Bone marrow (tissue), 2 donors: ENCODE results near the gene HNRNPD.
"Not testable (repeated sequence)": the region's sequence is repeated elsewhere in the genome, so short reads cannot be mapped to it uniquely, and the experiment has no call there.

Experiments used
- DNase-seq, 2 donors: peaks; one replicate each; lab custom pipeline; 2025; lab: John Stamatoyannopoulos, UW

The HNRNPD gene

DNA sequence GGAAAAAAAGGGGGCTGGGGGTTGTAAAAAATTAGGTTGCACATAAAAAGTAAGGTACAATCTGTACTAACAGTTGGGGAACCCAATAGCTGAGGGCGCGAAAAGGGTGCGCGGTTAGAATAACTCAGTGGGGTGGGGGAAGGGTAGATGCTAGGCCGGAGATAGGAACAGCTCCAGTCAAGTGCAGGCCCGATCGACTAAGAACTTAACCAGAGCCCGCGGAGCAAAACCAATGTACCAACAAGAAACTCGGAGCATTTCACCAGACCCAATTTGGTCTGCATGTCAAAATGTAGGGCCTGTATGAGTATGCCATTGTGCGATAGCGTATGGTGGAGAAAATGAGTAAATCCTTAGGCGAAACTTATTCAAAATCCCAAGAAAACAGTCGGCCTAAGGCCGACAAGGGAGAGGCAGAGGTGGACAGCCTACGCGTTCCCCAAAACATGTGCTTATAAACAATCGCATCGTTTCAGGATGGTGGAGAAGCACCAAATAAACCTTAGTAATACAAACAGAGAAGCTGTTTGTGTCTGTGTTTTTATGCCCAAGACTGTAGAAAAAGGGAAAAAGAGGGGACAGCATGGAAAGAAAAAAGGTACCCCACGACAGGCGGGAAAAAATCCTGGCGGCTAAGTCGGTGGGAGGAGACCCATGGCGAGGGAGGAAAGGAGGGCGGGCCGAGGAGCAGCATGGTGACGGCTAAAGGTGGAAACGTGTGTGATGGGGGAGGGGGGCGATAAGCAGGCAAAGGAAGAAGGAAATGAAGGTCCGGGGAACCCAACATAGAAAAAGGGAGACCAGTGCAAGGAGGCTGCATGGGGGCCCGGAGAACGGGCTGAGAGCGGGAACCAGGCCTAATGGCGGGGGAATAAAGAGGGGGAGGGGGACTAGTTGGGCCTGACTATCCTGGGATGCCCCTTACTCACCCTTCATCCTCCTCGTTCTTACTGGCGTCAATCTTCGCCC lies 990 bp downstream of the HNRNPD start:
- DNase-seq, result no peak

DNA sequence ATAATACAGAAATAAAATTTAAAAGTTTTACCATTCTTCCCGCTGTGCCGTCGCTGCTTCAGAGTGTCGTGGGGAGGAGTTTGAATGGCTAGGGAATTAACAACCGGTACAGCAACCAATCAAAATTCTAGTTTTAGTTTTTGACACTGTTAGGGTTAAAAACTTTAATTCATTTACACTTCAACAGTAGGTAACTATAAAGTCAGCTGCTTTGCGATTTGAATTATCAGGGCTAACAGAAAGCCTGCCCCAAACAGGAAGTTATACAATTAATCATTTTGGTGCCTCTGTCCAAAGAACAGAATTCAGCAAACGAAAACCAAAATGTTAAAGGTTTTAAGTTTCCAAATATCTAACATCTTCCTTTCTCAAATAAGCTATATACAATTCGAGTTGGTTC lies 2.3 kb downstream of the HNRNPD start:
- no peak for DNase-seq

DNA sequence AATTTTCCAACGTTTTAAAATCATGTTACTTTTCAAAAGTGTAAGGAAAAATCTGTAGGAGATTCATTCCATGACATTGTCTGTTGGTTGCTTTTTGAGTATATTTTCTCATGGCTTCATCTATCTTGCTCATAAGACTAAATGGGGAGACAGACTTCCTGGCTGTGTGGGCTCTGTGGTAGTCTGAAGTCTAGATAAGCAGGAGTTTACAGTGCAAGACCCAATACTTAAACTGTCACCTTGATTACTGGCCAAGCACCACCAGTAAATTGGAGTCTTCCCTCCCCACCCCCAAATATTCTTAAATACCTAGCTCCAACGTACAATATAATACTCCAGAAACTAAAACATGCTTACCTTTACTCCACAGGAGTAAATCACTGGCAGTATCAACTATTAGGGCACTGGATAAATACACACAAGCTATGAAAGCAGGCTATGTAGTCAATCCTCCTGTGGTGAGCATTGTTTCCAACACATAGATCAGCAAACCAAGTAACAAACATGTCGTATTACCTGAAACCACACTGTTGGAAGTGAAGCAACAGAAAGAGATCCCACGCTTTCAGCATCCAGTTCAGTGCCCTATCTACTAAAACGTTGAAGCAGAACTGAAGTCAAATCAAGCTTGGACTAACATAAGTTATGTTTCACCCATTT lies 6.2 kb downstream of the HNRNPD start:
- DNase-seq, result no peak

DNA sequence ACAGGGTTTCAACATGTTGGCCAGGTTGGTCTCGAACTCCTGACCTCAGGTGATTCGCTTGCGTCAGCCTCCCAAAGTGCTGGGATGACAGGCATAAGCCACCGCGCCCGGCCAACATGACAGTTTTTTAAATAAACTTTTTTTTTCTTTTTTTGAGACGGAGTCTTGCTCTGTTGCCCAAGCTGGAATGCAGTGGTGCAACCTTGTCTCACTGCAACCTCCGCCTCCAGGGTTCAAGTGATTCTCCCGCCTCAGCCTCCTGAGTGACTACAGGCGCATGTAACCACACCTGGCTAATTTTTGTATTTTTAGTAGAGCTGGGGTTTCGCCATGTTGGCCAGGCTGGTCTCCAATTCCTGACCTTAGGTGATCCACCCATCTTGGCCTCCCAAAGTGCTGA lies 7.4 kb downstream of the HNRNPD start:
- not testable (repeated sequence) for DNase-seq

DNA sequence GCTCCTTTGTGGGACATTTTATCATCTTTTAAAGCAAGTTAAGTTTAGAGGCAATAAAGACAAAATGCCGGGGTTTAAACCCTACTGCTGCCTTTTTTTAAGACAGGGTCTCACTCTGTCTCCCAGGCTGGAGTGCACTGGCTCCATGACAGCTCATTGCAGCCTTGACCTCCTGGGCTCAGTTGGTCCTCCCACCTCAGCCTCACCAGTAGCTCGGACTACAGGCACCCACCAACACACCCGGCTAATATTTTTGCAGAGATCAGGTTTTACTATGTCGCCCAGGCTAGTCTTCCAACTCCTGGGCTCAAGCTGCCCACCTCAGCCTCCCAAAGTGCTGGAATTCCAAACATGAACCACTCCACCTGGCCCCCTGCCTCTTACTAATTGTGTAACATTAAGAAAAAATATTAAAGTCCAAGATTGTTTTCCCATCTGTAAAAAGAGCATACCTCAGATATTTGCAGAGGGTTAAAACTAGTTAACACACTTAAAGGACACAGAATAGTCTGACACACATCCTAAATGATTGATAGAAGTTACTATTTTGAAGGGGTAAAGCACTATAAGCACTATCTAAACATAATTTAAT lies 9.8 kb downstream of the HNRNPD start:
- DNase-seq, result no peak

DNA sequence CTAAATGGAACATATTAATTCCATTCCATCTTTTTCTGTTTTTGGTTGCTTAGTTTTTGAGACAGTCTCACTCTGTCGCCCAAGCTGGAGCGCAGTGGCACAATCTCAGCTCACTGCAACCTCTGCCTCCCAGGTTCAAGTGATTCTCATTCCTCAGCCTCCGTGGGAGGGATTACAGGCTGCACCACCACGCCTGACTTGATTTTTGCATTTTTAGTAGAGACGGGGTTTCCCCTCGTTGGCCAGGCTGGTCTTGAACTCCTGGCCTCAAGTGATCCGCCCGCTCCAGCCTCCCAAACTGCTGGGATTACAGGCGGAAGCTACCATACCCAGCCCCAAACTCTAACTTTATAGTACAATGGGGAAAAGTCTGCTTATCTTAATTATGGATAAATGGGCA lies 11.2 kb downstream of the HNRNPD start:
- DNase-seq, result no peak

DNA sequence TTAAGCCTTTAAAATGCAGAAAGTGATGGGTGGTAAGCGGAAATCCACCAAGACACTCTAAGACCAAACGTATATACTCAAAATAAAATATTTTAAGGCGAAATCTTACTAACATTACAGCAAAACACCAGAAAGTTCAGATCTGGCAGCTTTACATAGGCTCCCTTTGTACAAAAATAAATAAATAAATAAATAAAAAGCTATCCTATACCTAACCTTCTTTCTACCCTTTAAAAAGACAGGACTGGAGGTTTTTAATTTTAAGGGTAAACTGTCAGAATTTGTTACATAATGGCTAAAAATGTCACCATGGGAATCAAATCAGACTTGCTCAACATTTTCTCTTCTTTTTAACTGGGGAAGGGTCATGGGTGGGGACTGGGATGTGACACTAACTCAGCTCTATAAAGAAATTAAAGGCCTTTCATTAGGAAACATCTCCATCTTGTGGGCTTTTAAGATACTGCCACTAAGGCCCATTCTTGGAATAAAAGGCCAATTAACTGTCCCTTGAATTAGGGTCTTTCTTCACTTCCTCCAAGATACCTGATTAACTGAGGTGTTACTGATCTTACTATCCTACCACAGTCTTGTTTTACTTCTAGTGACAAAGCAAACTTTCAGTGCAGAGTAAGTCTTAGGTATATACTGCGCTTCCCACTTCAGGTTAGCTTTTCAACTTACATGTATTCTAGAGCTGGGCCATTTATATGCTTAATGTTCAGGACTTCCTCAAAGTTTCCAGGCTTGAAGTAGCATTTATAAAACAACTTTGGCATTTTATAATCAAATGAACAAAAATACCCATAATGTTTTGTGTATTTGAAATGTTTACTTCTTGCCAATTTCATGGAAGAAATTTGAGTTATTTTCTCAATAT lies 13.3 kb downstream of the HNRNPD start:
- DNase-seq, result peak in 1 of 2 donors; percentile 37

DNA sequence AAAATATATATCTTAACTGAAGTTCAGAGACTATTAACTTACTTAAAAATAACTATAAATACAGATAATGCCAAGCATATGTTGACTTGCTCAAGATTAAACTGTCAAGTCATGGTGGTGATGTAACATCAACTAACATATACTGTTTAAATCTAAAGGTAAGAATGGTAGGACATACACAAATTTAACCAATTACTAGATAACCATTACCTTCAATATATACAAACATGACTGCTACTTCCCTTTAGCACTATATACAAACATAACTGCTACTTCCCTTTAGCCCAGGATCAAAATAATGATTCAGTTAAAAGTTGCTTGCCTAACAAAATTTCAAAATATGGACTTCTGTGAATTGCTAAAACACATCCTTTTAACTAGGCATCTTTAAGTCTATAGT lies 14.9 kb downstream of the HNRNPD start:
- DNase-seq, result no peak

DNA sequence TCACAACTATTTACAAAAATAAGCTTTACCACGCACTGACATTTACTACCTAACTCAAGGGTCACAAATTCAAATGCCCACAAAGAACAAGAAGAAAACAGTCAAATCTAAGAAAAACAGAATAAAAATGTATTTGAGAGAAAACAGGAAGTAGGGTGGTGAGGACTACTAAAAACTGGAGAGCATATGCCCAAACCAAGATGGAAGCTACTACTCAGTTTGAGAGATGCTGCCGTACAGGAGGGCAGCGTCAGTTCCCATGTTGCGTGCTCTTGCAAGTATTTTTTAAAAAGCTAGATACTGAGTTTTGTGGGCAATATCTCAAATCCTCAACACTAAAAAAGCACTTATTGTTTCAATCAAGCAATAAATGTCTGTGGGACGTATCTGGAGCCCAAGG lies 16.2 kb downstream of the HNRNPD start:
- no peak for DNase-seq

DNA sequence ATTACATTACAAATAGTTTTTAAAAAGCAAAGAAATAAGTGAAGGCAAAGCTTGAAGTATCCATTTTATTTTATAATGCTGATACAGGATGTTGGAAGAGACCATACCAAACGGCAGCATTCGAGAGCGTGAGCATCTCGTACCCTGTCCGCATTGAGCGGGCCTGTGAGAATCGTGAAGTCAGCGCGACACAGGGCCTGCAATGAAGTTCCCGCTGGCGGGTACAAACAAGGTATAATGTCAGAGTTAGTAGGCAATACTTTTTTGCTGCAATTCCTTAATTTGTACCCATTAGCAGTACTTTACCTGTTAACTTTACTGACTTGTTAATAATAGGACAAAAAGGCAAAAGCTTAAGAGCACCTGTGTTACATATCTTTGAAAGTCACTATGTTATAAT lies 19.0 kb downstream of the HNRNPD start:
- no peak for DNase-seq

DNA sequence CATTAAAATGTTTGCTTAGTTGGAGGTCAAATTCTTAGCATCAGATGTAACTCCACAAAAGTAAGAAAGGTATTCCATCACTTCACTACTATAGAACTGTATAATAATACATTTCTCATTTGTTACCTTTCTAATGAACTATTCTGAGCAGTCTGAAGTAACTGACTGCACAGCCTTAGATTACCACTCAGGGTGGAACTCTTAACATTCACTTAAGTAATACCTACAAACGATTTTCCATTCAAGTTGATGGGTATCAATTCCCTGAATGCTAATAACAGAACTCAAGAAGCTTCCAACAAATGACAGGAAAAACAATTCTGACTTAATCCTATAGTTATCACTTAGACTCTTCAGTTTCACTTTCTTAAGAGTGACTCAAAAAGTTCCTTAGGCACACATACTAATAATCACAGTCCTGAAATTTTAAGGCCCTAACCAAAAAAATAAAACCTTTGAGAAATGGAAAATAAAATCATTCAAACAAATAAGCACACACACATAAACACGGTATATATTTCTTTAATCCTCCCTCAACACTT lies 20.9 kb downstream of the HNRNPD start:
- no peak for DNase-seq

DNA sequence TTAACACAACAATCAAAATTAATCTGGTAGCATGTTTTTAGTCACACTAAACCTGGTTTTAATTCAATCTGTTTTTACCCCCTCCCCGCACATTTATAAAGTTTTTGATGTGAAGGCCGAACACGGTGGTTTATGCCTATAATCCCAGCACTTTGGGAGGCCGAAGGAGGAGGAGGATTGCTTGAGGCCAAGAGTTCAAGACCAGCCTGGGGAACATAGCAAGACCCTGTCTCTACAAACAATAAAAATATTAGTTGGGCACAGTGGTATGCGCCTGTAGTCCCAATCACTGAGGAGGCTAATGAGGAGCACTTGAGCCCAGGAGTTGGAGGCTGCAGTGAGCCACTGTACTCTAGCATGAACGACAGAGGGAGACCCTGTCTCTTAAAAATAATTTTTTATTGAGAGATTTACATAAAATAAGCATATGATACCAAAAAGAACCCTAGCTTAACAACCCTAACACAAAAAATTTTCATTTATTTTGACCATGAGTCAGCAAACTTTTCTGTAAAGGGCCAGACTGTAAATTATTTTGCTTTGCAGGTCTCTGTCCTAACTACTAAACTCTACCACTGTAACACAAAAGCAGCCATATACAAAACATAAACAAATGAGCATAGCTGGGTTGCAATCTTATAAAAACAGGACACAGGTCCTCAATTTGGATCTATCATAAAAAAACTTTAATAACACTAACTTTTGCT lies 21.5 kb downstream of the HNRNPD start:
- no peak for DNase-seq

DNA sequence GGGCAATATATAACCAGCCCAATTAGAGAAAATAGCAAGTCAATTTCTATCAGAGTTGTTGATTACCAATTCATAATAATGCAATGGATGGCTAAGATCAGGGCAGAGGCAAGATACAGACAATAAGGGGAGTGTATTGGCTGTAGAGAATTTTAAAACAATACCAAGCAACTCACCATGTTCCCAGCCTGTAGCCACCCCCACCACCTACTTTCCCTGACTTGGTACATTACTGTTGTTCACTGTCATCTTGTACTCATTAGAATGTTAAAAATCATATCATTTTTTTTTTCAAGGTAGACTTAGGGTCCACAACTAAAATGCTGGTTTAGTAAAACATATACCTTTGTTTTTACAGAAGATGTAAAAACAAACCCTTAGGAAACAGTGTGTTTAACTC lies 27.7 kb downstream of the HNRNPD start:
- DNase-seq, result no peak

DNA sequence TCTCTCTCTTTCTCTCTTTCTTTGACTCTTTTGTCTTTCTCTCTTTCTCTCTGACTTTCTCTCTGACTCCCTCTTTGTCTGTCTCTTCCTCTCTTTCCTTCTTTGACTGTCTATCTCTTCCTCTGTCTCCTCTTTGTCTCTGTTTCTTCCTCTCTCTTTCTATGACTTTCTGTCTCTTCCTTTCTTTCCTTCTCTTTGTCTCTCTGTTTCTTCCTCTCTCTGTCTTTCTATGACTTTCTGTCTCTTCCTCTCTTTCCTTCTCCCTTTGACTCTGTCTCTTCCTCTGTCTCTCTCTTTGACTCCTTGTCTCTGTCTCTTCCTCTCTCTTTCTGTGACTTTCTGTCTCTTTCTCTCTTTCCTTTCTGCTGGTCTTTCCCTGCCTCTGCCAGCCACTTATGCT lies 38.7 kb downstream of the HNRNPD start:
- no peak for DNase-seq

DNA sequence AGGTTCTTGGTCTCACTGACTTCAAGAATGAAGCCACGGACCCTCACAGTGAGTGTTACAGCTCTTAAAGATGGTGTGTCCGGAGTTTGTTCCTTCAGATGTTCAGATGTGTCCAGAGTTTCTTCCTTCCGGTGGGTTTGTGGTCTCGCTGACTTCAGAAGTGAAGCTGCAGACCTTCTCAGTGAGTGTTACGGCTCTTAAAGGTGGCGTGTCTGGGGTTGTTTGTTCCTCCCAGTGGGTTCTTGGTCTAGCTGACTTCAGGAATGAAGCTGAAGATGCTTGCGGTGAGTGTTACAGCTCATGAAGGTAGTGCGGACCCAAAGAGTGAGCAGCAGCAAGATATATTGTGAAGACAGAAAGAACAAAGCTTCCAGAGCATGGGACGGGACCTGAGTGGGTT lies 40.1 kb downstream of the HNRNPD start:
- DNase-seq, result not testable (repeated sequence)

DNA sequence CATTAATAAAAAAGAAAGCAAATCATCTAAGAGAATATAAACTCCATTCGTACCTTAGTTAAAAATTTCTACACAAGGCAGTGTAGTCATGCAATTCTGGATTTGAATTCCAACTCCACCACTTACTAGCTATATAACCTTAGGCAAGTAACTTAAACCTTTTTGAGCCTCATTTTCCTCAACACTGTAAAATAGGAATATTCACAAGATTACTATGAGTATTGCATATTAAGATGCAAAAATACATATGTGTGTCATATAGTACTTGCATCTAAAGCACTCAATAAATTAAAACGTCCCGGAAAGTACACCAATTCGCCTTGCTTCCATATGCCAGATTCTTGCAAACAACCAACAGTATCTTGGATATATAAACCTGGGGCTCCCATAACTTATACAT lies 42.0 kb downstream of the HNRNPD start:
- no peak for DNase-seq

DNA sequence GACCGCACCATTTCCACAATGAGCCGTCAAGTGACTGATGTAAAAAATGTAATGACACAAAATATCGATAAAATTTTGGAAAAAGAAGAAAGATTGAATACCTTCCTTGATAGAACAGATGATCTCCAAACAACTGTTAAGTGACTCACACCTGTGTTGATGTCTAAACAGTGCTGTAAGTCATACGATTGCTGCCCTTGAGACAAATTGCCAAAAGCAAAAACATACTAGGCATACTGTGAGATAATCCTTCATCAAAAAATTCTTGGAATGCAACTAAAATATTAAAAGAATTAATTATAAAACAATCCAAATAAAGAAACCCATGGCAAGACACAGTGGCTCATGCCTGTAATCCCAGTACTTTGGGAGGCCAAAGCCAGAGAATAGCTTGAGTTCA lies 53.4 kb downstream of the HNRNPD start:
- no peak for DNase-seq

DNA sequence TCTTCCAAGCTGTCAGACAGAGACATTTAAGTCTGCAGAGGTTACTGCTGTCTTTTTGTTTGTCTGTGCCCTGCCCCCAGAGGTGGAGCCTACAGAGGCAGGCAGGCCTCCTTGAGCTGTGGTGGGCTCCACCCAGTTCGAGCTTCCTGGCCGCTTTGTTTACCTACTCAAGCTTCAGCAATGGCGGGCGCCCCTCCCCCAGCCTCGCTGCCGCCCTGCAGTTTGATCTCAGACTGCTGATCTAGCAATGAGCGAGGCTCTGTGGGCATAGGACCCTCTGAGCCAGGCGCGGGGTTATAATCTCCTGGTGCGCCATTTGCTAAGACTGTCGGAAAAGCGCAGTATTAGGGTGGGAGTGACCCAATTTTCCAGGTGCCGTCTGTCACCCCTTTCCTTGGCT lies 70.7 kb downstream of the HNRNPD start:
- not testable (repeated sequence) for DNase-seq
